OCI-LY7 (cell line): ENCODE data around the gene SLC44A3. TPM values are rescaled to one million over a fixed set of nuclear protein-coding genes. Genes with fewer than 3 reads are reported as not detected.

Experiments
- BruUV-seq: library from RNA; stranded (reverse); fragments of 400-500 nt; replicated peaks from 2 replicates; lab custom pipeline; 2021; lab: Mats Ljungman, UMichigan
- CTCF ChIA-PET: fragments of 300-600 bp; sonication (Branson Sonifier 250); formaldehyde crosslinking; loops from one replicate; lab custom pipeline; 2022; ENCODE audit warnings: antibody characterized with exemption; ENCODE audit not compliant: unreplicated experiment; lab: Charles Lee
- POLR2A ChIA-PET: fragments of 300-600 bp; sonication (Branson Sonifier 250); formaldehyde crosslinking; loops from one replicate; lab custom pipeline; 2022; ENCODE audit warnings: antibody characterized with exemption; lab: Charles Lee
- DNase-seq: peaks from one replicate; pipeline ENCODE4 v3.0.0-alpha.2; 2015; ENCODE audit warnings: low spot score
- H2AFZ ChIP-seq: fragments of 200-600 bp; sonication (generic), shearing (Covaris generic); 2 replicates; pipeline ENCODE4 v1.6.1; 2014; ENCODE audit warnings: mild to moderate bottlenecking, antibody characterized with exemption, low read length, moderate library complexity
- H3K27ac ChIP-seq: fragments of 200-600 bp; sonication (generic); 2 replicates; pipeline ENCODE4 v1.5.1; 2014; ENCODE audit warnings: mixed run types, low read depth, mild to moderate bottlenecking, moderate library complexity, low read length, inconsistent platforms; ENCODE audit not compliant: poor library complexity, severe bottlenecking
- H3K36me3 ChIP-seq: fragments of 200-600 bp; sonication (generic); 2 replicates; pipeline ENCODE4 v1.6.1; 2014; ENCODE audit warnings: mild to moderate bottlenecking, antibody characterized with exemption, low read length, moderate library complexity, mixed read lengths; ENCODE audit not compliant: insufficient read depth
- H3K4me1 ChIP-seq: fragments of 200-600 bp; sonication (generic); 2 replicates; pipeline ENCODE4 v1.5.1; 2014; ENCODE audit warnings: mild to moderate bottlenecking, low read length; ENCODE audit not compliant: insufficient read depth, poor library complexity, severe bottlenecking
- H3K4me2 ChIP-seq: fragments of 200-600 bp; sonication (generic); 2 replicates; pipeline ENCODE4 v1.6.1; 2014; ENCODE audit warnings: mild to moderate bottlenecking, low read length
- H3K4me3 ChIP-seq: fragments of 200-600 bp; sonication (generic); 2 replicates; pipeline ENCODE4 v1.5.1; 2014; ENCODE audit warnings: mild to moderate bottlenecking, low read depth, low read length; ENCODE audit not compliant: poor library complexity, severe bottlenecking
- H3K79me2 ChIP-seq: fragments of 200-600 bp; sonication (generic); 2 replicates; pipeline ENCODE4 v1.6.1; 2016; ENCODE audit warnings: low read depth, mild to moderate bottlenecking, low read length, moderate library complexity, mixed read lengths; ENCODE audit not compliant: insufficient read depth
- H3K9me2 ChIP-seq: fragments of 200-600 bp; sonication (generic); 2 replicates; pipeline ENCODE4 v1.6.1; 2016; ENCODE audit warnings: mild to moderate bottlenecking, low read length, mixed read lengths; ENCODE audit not compliant: insufficient read depth
- H3K9me3 ChIP-seq: fragments of 200-600 bp; sonication (generic); 2 replicates; pipeline ENCODE4 v1.6.1; 2014; ENCODE audit warnings: mild to moderate bottlenecking, mixed run types, low read length, mixed read lengths
- H4K20me1 ChIP-seq: fragments of 200-600 bp; sonication (generic); 2 replicates; pipeline ENCODE4 v1.6.1; 2014; ENCODE audit warnings: mild to moderate bottlenecking, antibody characterized with exemption, low read length, moderate library complexity, mixed read lengths; ENCODE audit not compliant: insufficient read depth
- CTCF ChIP-seq: fragments of 200-600 bp; sonication (generic); conservative IDR thresholded peaks from 2 replicates; pipeline ENCODE4 v1.5.1; 2014; ENCODE audit warnings: mild to moderate bottlenecking, antibody characterized with exemption, low read length, moderate library complexity, mixed read lengths
- EZH2phosphoT487 ChIP-seq: fragments of 200-600 bp; sonication (generic); IDR thresholded peaks from 2 replicates; pipeline ENCODE4 v1.6.1; 2018; ENCODE audit warnings: low read depth, borderline replicate concordance, mild to moderate bottlenecking, mixed run types, antibody characterized with exemption, low read length, moderate library complexity, mixed read lengths
- intact Hi-C: fragments of 100-400 bp; cut with micrococcal nuclease; formaldehyde crosslinking; loops from one replicate; pipeline ENCODE4 v1.10.0; 2022; ENCODE audit not compliant: unreplicated experiment
- total RNA-seq, 2 experiments: library from RNA; depleted of rRNA in 1 of 2; stranded (reverse); fragments of >200 nt in 1 of 2; shearing (Covaris generic) in 1 of 2; gene quantifications; 2 replicates each; pipeline ENCODE4 v1.2.3, GENCODE V29; 2014 to 2022

Gene SLC44A3
- total RNA-seq, 2 experiments from 2014 or later, result not detected

DNA sequence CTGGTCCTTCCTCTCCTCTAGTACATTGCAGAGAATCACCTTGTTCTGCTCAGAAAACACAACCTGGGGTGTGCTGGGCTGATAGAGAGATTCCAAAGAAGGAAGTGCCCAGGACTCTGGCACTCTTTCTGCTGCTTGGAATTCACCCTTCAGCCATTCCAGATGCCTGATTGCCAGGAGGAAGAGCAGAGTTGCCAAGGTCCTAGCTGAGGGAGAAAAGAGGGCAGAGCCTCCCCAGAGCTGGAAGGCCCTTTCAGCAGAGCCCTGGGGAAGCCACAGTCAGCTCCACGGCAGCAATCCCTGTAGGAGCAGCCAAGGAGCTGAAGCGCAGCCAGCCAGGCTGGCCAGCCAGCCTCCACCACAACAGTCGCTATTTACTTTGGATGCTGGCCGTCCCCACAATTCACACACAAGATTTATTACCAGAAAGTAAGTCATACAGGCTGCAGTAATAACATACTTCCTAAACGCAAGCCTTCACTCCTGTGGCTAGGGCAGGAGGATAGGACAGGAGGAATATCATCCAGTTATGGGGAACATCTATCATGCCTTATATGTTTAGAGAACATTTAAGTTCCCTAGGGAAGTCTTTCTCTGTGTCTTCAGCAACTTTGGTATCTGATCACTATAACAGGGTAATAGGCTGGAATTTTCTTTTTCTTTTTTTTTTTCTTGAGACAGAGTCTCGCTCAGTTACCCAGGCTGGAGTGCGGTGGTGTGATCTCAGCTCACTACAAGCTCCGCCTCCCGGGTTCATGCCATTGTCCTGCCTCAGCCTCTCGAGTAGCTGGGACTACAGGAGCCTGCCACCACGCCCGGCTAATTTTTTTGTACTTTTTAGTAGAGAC lies 36.6 kb upstream of the SLC44A3 start:
- TF ChIP-seq EZH2phosphoT487 (no peak), CTCF (no peak)
- no peak for DNase-seq
- ChIA-PET CTCF (no interaction called here), POLR2A (no interaction called here)
- Histone ChIP-seq H3K79me2 (no peaks in the 10 kb centered on the region), H3K9me3 (no peaks in the 10 kb centered on the region), H4K20me1 (no peaks in the 10 kb centered on the region), H3K36me3 (no peaks in the 10 kb centered on the region), H2AFZ (no peak overlapping the region), H3K4me1 (no peaks in the 10 kb centered on the region), H3K4me2 (no peak overlapping the region), H3K27ac (no peak overlapping the region), H3K4me3 (no peak overlapping the region), H3K9me2 (no peaks in the 10 kb centered on the region)
- intact Hi-C loops, result no loop called here
- no TSS peak for BruUV-seq

- no peaks in the 10 kb centered on the region for H3K79me2 ChIP-seq
- intact Hi-C loops, result no loop called here
- no peaks in the 10 kb centered on the region for H3K36me3 ChIP-seq
- H2AFZ ChIP-seq, result no peak overlapping the region
- BruUV-seq, result no TSS peak
- H3K9me3 ChIP-seq, result no peaks in the 10 kb centered on the region
- no peak overlapping the region for H3K27ac ChIP-seq
- no peak for TF ChIP-seq EZH2phosphoT487
- H3K4me3 ChIP-seq, result no peak overlapping the region
- CTCF ChIA-PET, result no interaction called here
- no peaks in the 10 kb centered on the region for H3K4me1 ChIP-seq
- no peak for DNase-seq
- POLR2A ChIA-PET, result no interaction called here
- no peak overlapping the region for H3K4me2 ChIP-seq
- H4K20me1 ChIP-seq, result no peaks in the 10 kb centered on the region
- H3K9me2 ChIP-seq, result no peaks in the 10 kb centered on the region
Measured at GRCh38 chr1:94784190-94784515, 36.0 kb upstream of the SLC44A3 start.

DNA sequence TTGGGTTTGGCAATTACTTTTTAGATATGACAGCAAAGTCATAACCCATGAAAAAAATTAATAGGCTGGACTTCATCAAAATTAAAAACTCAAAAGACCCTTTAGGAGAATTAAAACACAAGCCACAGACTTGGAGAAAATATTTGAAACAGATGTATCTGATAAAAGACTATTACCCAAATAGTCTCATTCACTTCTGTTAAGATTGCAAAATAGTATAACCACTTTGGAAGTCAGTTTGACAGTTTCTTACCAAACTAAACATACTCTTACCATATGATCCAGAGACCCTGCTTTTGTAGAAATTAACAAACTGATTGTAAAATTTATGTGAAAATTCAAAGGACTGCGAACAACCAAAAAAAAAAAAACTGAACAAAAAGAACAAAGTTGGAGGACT lies 32.5 kb upstream of the SLC44A3 start:
- ChIA-PET POLR2A (no interaction called here), CTCF (no interaction called here)
- H2AFZ ChIP-seq, result no peak overlapping the region
- H3K4me2 ChIP-seq, result no peak overlapping the region
- intact Hi-C loops, result no loop called here
- H3K9me2 ChIP-seq, result no peaks in the 10 kb centered on the region
- no peaks in the 10 kb centered on the region for H3K9me3 ChIP-seq
- BruUV-seq, result no TSS peak
- H3K27ac ChIP-seq, result no peak overlapping the region
- no peaks in the 10 kb centered on the region for H3K36me3 ChIP-seq
- TF ChIP-seq CTCF (no peak), EZH2phosphoT487 (no peak)
- no peaks in the 10 kb centered on the region for H3K79me2 ChIP-seq
- no peak overlapping the region for H3K4me3 ChIP-seq
- no peaks in the 10 kb centered on the region for H4K20me1 ChIP-seq
- peaks cover 10% of the 10 kb centered on the region for H3K4me1 ChIP-seq
- DNase-seq, result no peak
